GM21717 (cell line): Measurements from ENCODE around the gene RABGAP1L.
"Not testable (repeated sequence)": the region's sequence is repeated elsewhere in the genome, so short reads cannot be mapped to it uniquely, and the experiment has no call there.

Experiments used
- ATAC-seq: cut with Tn5 transposase; IDR thresholded peaks from one replicate; pipeline ENCODE4 v1.9.1; 2021; ENCODE audit warnings: mild to moderate bottlenecking, moderate library complexity; ENCODE audit not compliant: unreplicated experiment

The RABGAP1L gene

GRCh38 chr1:174417921-174418320 is 258.6 kb downstream of the RABGAP1L start:
- no peak for ATAC-seq

- ATAC-seq = no peak
These were observed 265.8 kb downstream of the RABGAP1L start for GRCh38 chr1:174425121-174425520.

GRCh38 chr1:174426153-174426552 is 266.8 kb downstream of the RABGAP1L start:
- no peak for ATAC-seq

GRCh38 chr1:174428033-174428432 is 268.7 kb downstream of the RABGAP1L start:
- no peak for ATAC-seq

DNA sequence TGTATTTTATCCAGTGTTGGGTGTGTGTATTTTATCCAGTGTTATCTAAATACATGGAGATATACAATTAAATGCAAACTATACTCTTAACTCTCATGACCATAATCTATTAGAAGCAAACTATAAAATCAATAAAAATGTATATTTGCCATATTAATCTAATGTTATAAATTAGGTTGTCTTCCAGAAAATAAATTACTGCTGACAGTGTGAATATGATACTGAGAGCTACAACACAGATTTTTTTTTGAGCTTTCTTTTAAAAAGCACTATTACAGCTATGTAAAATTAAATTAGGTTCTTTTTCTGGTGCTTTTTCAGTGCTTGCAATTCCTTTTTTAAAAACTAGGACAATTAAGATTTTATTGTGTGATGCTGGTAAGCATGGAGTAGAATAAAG is 269.4 kb downstream of the RABGAP1L start:
- ATAC-seq = no peak

DNA sequence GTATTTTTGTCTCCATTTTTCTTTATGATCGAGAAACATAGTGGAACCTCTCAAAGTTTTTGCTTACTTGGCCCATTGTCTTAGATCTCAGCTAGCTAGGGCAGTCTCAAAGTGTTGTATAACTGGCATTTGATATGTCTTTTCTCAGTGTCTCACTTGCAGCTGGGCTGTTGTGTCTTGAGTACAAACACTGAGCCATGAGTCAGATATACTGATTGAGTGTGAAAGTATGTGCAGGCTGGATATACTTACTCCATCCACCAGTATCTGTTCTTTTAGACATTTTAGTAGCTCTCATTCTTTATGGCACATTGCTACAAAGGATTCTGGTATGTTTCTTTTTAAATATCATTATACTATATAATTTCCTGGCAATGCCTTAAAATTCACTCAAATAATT is 274.1 kb downstream of the RABGAP1L start:
- ATAC-seq = no peak

- no peak for ATAC-seq
These were observed 286.0 kb downstream of the RABGAP1L start for GRCh38 chr1:174445351-174445750.

- ATAC-seq = no peak
These were observed 286.5 kb downstream of the RABGAP1L start for GRCh38 chr1:174445817-174446216.

DNA sequence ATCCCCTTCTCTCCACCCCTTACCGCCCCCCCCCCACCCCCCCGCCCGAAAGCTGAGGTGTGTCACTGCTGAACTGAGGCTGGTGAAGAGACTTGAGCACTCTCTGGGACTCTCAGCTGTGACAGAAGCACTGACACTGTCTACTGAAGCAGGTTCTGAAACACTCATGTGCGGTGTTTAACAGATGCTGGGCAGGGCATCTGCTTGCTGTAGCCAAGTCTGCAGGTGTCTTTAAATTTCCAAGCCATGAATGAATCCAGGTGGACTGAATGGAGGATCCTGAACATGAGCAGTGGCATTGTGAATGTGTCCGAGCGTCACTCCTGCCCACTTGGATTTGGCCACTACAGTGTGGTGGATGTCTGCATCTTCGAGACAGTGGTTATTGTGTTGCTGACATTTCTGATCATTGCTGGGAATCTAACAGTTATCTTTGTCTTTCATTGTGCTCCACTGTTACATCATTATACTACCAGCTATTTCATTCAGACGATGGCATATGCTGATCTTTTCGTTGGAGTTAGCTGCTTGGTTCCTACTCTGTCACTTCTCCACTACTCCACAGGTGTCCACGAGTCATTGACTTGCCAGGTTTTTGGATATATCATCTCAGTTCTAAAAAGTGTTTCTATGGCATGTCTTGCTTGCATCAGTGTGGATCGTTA is 288.7 kb downstream of the RABGAP1L start, which contains the start of gene GPR52:
GPR52 (plus strand) TSS at position 99 of the 665 bp plus-strand sequence; CDS start at position 247, 148 bp downstream.
- no peak for ATAC-seq

DNA sequence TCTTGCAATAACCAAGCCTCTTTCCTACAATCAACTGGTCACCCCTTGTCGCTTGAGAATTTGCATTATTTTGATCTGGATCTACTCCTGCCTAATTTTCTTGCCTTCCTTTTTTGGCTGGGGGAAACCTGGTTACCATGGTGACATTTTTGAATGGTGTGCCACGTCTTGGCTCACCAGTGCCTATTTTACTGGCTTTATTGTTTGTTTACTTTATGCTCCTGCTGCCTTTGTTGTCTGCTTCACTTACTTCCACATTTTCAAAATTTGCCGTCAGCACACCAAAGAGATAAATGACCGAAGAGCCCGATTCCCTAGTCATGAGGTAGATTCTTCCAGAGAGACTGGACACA is 289.2 kb downstream of the RABGAP1L start:
- no peak for ATAC-seq

GRCh38 chr1:174448974-174449373 is 289.7 kb downstream of the RABGAP1L start:
- ATAC-seq = no peak

- ATAC-seq = no peak
These were observed 292.1 kb downstream of the RABGAP1L start for GRCh38 chr1:174451408-174451807.

DNA sequence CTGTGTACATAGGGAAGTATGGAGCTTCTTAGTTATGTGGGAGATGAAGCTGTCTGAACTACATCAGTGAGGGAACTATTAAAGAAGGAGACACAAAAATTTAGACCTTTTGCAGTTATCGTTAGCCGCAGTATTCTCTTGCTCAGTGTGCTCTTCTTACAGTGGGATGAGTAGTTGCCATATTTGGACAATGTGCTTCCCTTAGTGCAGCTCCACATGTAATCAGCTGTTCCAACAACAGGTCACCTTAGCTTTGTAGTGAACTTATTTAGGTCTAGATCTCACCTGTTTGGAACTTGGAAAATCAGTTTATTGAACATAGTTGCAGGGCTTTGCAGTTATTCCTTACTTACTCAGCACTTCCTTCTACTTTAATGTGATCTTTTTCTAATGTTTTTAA is 306.5 kb downstream of the RABGAP1L start:
- ATAC-seq = no peak

- no peak for ATAC-seq
These were observed 307.3 kb downstream of the RABGAP1L start for GRCh38 chr1:174466607-174467006.

GRCh38 chr1:174469052-174469451 is 309.7 kb downstream of the RABGAP1L start:
- no peak for ATAC-seq

GRCh38 chr1:174469687-174470086 is 310.4 kb downstream of the RABGAP1L start:
- no peak for ATAC-seq

GRCh38 chr1:174479281-174479680 is 320.0 kb downstream of the RABGAP1L start:
- ATAC-seq = no peak

- ATAC-seq = no peak
These were observed 321.0 kb downstream of the RABGAP1L start for GRCh38 chr1:174480324-174480723.

- ATAC-seq = no peak
These were observed 332.3 kb downstream of the RABGAP1L start for GRCh38 chr1:174491606-174492005.

- ATAC-seq = no peak
These were observed 338.2 kb downstream of the RABGAP1L start for GRCh38 chr1:174497478-174497877.

GRCh38 chr1:174516755-174517154 is 357.4 kb downstream of the RABGAP1L start:
- ATAC-seq = not testable (repeated sequence)

DNA sequence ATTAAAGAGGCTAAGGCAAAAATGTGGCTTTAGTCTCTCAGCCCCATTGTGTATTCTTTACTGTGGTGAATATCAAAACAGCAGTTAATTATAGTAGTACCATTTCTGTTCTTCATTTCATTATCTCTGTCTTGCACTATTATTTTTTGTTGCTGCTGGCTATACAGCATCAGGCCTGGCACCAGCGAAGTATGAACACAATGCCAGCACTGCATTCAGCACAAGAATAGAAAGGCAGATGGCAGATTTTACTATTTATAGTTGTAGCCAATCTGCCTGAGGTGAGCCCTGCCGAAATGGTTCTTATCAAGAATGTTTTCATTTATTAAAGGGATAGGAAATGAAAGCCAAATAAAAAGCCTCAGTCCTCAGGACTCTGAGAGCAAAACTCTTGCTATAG is 360.5 kb downstream of the RABGAP1L start:
- no peak for ATAC-seq

DNA sequence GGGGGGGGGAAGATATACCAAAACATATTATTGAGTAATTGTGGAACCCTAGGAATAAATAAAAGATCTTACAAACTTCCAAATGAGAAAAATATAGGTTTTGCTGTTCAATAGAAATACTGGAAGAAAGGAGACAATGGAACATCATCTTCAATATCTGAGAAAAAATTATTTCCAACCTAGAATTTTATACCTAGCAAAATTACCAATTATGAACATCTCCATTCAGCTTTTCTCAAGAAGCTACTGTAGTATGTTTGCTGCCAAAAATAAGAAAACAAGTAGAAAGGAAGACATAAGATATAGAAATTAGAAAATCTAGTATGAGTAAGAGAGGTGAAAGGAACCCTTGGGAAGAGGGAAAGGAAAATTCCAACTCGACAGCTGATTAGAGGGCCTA is 372.4 kb downstream of the RABGAP1L start:
- no peak for ATAC-seq
